ENCODE measurements around the gene ADAMTS17.
A peak's percentile ranks its signal among the peaks of the same experiment; 100 is the strongest.

Gene ADAMTS17

DNA sequence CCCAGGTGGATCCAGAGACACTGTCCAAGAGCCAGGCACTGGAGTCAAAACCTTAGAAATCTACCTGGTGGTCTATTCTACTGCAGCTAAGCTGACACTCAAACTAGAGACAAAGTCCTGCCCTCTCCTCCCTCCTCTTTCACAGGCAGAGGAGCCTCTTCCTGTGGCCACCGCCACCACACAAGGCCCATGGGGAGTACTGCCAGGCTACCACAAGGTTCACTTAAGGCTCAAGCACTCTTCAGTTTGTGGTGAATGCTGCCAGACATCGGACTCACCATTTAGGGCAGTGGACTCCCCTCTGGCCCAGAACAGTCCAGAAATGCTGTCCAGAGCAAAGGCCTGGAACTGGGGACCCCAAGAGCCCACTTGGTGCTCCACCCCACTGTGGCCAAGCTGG is 160.9 kb downstream of the ADAMTS17 start:
- H3K79me2 ChIP-seq (ENCODE audit: insufficient read depth, low read length) = no peaks in the 10 kb centered on the region
- H3K9me2 ChIP-seq (replicated peaks; ENCODE audit: low read depth, low read length) = no peaks in the 10 kb centered on the region
- peaks cover 17% of the 10 kb centered on the region for H3K4me1 ChIP-seq (ENCODE audit: insufficient read depth, low read length, poor library complexity, severe bottlenecking)
- TF ChIP-seq, protein P1, sequence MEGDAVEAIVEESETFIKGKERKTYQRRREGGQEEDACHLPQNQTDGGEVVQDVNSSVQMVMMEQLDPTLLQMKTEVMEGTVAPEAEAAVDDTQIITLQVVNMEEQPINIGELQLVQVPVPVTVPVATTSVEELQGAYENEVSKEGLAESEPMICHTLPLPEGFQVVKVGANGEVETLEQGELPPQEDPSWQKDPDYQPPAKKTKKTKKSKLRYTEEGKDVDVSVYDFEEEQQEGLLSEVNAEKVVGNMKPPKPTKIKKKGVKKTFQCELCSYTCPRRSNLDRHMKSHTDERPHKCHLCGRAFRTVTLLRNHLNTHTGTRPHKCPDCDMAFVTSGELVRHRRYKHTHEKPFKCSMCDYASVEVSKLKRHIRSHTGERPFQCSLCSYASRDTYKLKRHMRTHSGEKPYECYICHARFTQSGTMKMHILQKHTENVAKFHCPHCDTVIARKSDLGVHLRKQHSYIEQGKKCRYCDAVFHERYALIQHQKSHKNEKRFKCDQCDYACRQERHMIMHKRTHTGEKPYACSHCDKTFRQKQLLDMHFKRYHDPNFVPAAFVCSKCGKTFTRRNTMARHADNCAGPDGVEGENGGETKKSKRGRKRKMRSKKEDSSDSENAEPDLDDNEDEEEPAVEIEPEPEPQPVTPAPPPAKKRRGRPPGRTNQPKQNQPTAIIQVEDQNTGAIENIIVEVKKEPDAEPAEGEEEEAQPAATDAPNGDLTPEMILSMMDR (conservative IDR thresholded peaks at IDR 0.05; ENCODE audit: low read length) = no peak
- no peak for TF ChIP-seq EZH2phosphoT487 (IDR thresholded peaks at IDR 0.05; ENCODE audit: borderline replicate concordance)
- no peaks in the 10 kb centered on the region for H4K20me1 ChIP-seq (ENCODE audit: insufficient read depth, low read length, poor library complexity, severe bottlenecking)
- peak overlapping the region; percentile 62 for H3K4me2 ChIP-seq (ENCODE audit: low read depth, low read length, poor library complexity, severe bottlenecking)
- no peaks in the 10 kb centered on the region for H3F3A ChIP-seq (ENCODE audit: low read depth)
- no peaks in the 10 kb centered on the region for H3K9me3 ChIP-seq (ENCODE audit: insufficient read depth, low read depth, low read length)
- H2AFZ ChIP-seq (ENCODE audit: low read length) = 0 out of 2 replicates have a peak overlapping the region, but pooled peaks have one; percentile 29
- no peaks in the 10 kb centered on the region for H3K36me3 ChIP-seq (ENCODE audit: insufficient read depth, low read length)
- peak overlapping the region; percentile 45 for H3K4me3 ChIP-seq (ENCODE audit: low read length, poor library complexity, severe bottlenecking)
- peak overlapping the region; percentile 54 for H3K9ac ChIP-seq (ENCODE audit: low read depth, low read length, poor library complexity, severe bottlenecking)
- no peaks in the 10 kb centered on the region for H3K27me3 ChIP-seq (ENCODE audit: insufficient read depth, low read length, poor library complexity, severe bottlenecking)

DNA sequence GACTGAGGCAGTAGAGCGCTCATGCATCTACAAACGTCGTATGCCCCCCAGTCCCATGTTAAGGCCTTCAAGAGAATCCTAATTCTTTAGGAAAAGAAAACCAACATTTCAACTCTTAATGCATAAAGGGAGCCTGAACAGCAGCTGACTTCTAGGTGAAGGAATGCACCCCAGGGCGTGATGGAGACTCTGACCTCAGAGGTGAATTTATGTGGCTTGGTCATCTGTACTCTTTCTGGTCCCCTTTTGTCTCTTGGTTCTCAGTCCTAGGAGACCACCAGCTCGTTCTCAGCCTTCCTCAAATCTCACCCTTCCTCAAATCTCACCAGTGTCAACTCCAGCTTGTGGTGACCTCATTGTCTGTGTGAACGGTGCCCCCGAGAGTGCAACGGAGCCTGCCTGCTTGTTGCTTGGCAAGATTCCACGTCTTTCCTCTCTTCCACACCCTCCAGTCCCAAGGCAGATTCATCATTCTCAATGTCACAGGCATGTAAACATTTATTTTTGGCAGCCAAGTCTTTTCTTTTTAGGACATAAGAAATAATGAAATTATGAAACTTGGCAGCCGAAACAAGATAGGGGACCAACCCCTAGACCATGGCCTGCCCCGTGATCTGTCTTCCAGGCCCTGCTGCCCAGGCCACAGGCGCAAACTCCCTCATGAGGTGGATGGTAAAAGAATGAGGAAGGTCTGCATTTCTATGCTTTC is 166.2 kb downstream of the ADAMTS17 start:
- Histone ChIP-seq H3K27me3 (ENCODE audit: insufficient read depth, low read length, poor library complexity, severe bottlenecking) (no peaks in the 10 kb centered on the region), H4K20me1 (ENCODE audit: insufficient read depth, low read length, poor library complexity, severe bottlenecking) (no peaks in the 10 kb centered on the region), H3K4me1 (ENCODE audit: insufficient read depth, low read length, poor library complexity, severe bottlenecking) (peaks cover 8% of the 10 kb centered on the region), H3K9ac (ENCODE audit: low read depth, low read length, poor library complexity, severe bottlenecking) (no peak overlapping the region), H3K9me2 (replicated peaks; ENCODE audit: low read depth, low read length) (no peaks in the 10 kb centered on the region), H3F3A (ENCODE audit: low read depth) (no peaks in the 10 kb centered on the region), H3K79me2 (ENCODE audit: insufficient read depth, low read length) (no peaks in the 10 kb centered on the region), H2AFZ (ENCODE audit: low read length) (no peak overlapping the region), H3K4me2 (ENCODE audit: low read depth, low read length, poor library complexity, severe bottlenecking) (no peak overlapping the region), H3K36me3 (ENCODE audit: insufficient read depth, low read length) (no peaks in the 10 kb centered on the region), H3K9me3 (ENCODE audit: insufficient read depth, low read depth, low read length) (no peaks in the 10 kb centered on the region; the same call in 1 of the 2 replicates), H3K4me3 (ENCODE audit: low read length, poor library complexity, severe bottlenecking) (no peak overlapping the region)
- no peak for TF ChIP-seq EZH2phosphoT487 (IDR thresholded peaks at IDR 0.05; ENCODE audit: borderline replicate concordance)
- TF ChIP-seq, protein P1 (conservative IDR thresholded peaks at IDR 0.05; ENCODE audit: low read length) = no peak

DNA sequence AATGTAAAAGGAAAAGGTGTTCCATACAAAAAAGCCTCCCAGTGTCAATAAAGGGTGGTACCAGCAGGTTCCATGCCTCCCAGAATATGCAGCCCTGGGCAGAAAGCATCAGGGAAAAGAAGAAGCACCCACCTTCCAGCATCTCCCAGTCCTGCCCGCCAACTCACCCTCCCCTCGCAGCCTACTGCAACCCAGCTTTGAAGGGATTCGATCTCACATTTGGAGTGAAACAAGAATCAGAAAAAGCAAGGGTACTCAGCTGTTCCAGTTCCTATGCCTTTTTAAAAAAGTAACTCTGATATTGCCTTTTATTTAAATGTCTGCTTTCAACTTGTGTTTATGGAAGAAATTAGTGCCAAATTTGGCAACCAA is 166.9 kb downstream of the ADAMTS17 start:
- TF ChIP-seq, protein P1 (conservative IDR thresholded peaks at IDR 0.05; ENCODE audit: low read length) = no peak
- no peak for TF ChIP-seq EZH2phosphoT487 (IDR thresholded peaks at IDR 0.05; ENCODE audit: borderline replicate concordance)

More for the DNA sequence above, 166.9 kb downstream of the ADAMTS17 start:
- H3K27me3 ChIP-seq (ENCODE audit: insufficient read depth, low read length, poor library complexity, severe bottlenecking) = no peaks in the 10 kb centered on the region
- no peaks in the 10 kb centered on the region for H3F3A ChIP-seq (ENCODE audit: low read depth)
- no peaks in the 10 kb centered on the region for H3K36me3 ChIP-seq (ENCODE audit: insufficient read depth, low read length)
- H3K9ac ChIP-seq (ENCODE audit: low read depth, low read length, poor library complexity, severe bottlenecking) = no peak overlapping the region
- no peaks in the 10 kb centered on the region for H3K9me2 ChIP-seq (replicated peaks; ENCODE audit: low read depth, low read length)
- H3K79me2 ChIP-seq (ENCODE audit: insufficient read depth, low read length) = no peaks in the 10 kb centered on the region
- no peak overlapping the region for H3K4me2 ChIP-seq (ENCODE audit: low read depth, low read length, poor library complexity, severe bottlenecking)
- no peaks in the 10 kb centered on the region for H4K20me1 ChIP-seq (ENCODE audit: insufficient read depth, low read length, poor library complexity, severe bottlenecking)
- H3K9me3 ChIP-seq (ENCODE audit: insufficient read depth, low read depth, low read length) = no peaks in the 10 kb centered on the region; the same call in 1 of the 2 replicates
- H3K4me1 ChIP-seq (ENCODE audit: insufficient read depth, low read length, poor library complexity, severe bottlenecking) = peaks cover 8% of the 10 kb centered on the region
- H2AFZ ChIP-seq (ENCODE audit: low read length) = no peak overlapping the region
- no peak overlapping the region for H3K4me3 ChIP-seq (ENCODE audit: low read length, poor library complexity, severe bottlenecking)
